HepG2 (cell line): ENCODE data around the gene HMCN2. TPM values are rescaled to one million over a fixed set of nuclear protein-coding genes. Genes with fewer than 3 reads are reported as not detected.

Experiments used
- ATAC-seq: fragments of 200-7000 bp; cut with Tn5 transposase; 3 replicates; pipeline ENCODE4 v1.9.1; 2020; ENCODE audit warnings: mild to moderate bottlenecking, moderate library complexity
- BruUV-seq: library from RNA; stranded (reverse); fragments of 400-500 nt; replicated peaks from 2 replicates; lab custom pipeline; 2021; lab: Mats Ljungman, UMichigan
- CTCF ChIA-PET: fragments of 300-600 bp; formaldehyde crosslinking; extraction: SDS; loops from one replicate; lab custom pipeline; 2021; ENCODE audit warnings: low total read pairs, inconsistent platforms, low intra/inter-chr PET ratio; lab: Yijun Ruan, JAX
- POLR2A ChIA-PET: fragments of 350-600 bp; sonication (Branson Sonifier 250); formaldehyde crosslinking; loops from one replicate; lab custom pipeline; 2020; ENCODE audit warnings: antibody characterized with exemption, inconsistent platforms; lab: Yijun Ruan, JAX
- DNase-seq: peaks from one replicate; pipeline ENCODE4 v3.0.0-alpha.2; 2015; ENCODE audit warnings: low spot score
- FAIRE-seq: peaks from 3 replicates; lab custom pipeline; 2011; peaks lifted over from hg19 to GRCh38; lab: Jason Lieb, UNC
- H2AFZ ChIP-seq: one replicate; pipeline ENCODE4 v1.6.1; 2011; ENCODE audit warnings: low read length, inconsistent platforms
- H3K27ac ChIP-seq: fragments of 300-600 bp; 3 replicates; pipeline ENCODE4 v1.8.0; 2011; ENCODE audit warnings: mixed run types, mild to moderate bottlenecking, mixed read lengths, low read length, inconsistent platforms; ENCODE audit not compliant: insufficient read depth; ENCODE audit errors: extremely low read length
- H3K27me3 ChIP-seq, 2 experiments: fragments of 200-600 bp in 1 of 2; 2 replicates in 1 of 2; 3 replicates in 1 of 2; pipeline versions ENCODE4 v1.6.0 to v1.8.0; 2011; ENCODE audit warnings: low read length in 2 of 2, mild to moderate bottlenecking in 2 of 2, moderate library complexity in 2 of 2, inconsistent platforms in 1 of 2; ENCODE audit not compliant: insufficient read depth in 2 of 2, control insufficient read depth in 1 of 2
- H3K36me3 ChIP-seq, 2 experiments: fragments of 200-600 bp in 1 of 2; replicated peaks in 1 of 2; 2 replicates in 1 of 2; 3 replicates in 1 of 2; pipeline versions ENCODE4 v1.5.1 to v1.8.0; 2011; ENCODE audit warnings: low read length in 2 of 2, inconsistent platforms in 1 of 2; ENCODE audit not compliant: insufficient read depth in 2 of 2, control insufficient read depth in 1 of 2
- H3K4me1 ChIP-seq: 2 replicates; pipeline ENCODE4 v1.5.1; 2012; ENCODE audit warnings: low read length, inconsistent platforms; ENCODE audit not compliant: insufficient read depth
- H3K4me2 ChIP-seq: 2 replicates; pipeline ENCODE4 v1.6.0; 2011; ENCODE audit warnings: low read depth, low read length, inconsistent platforms
- H3K4me3 ChIP-seq, 3 experiments: fragments of 200-600 bp in 1 of 3; sonication (generic), shearing (Covaris generic) in 1 of 3; replicated peaks in 1 of 3; 2 replicates each; pipeline ENCODE4 v1.5.1; 2011 to 2016; ENCODE audit warnings: low read length in 3 of 3, inconsistent platforms in 2 of 3, low read depth in 2 of 3, mild to moderate bottlenecking in 2 of 3, control low read depth in 1 of 3, mixed read lengths in 1 of 3; ENCODE audit not compliant: insufficient read depth in 1 of 3
- H3K79me2 ChIP-seq: one replicate; pipeline ENCODE4 v1.6.1; 2011; ENCODE audit warnings: low read length, inconsistent platforms; ENCODE audit not compliant: insufficient read depth
- H3K9ac ChIP-seq: 2 replicates; pipeline ENCODE4 v1.6.0; 2011; ENCODE audit warnings: mild to moderate bottlenecking, low read depth, low read length, inconsistent platforms; ENCODE audit not compliant: insufficient read depth
- H3K9me3 ChIP-seq: 2 replicates; pipeline ENCODE4 v1.5.1; 2012; ENCODE audit warnings: mild to moderate bottlenecking, low read length
- H4K20me1 ChIP-seq: 2 replicates; pipeline ENCODE4 v1.6.0; 2011; ENCODE audit warnings: inconsistent platforms, mild to moderate bottlenecking, low read length, moderate library complexity; ENCODE audit not compliant: insufficient read depth
- CTCF ChIP-seq: sonication (generic); formaldehyde crosslinking; IDR thresholded peaks from 2 replicates; pipeline ENCODE4 v1.5.0; 2020; ENCODE audit warnings: mild to moderate bottlenecking, missing genetic modification reagents, moderate library complexity
- HNF1B ChIP-seq: sonication (generic); formaldehyde crosslinking; IDR thresholded peaks from 2 replicates; pipeline ENCODE4 v1.5.1; 2020; ENCODE audit warnings: mild to moderate bottlenecking, moderate library complexity, missing genetic modification reagents
- HOXA9 ChIP-seq: sonication (generic); formaldehyde crosslinking; IDR thresholded peaks from 2 replicates; pipeline ENCODE4 v1.8.1; 2022; ENCODE audit warnings: missing genetic modification reagents, mild to moderate bottlenecking, moderate library complexity, borderline replicate concordance
- MED1 ChIP-seq: sonication (generic); formaldehyde crosslinking; IDR thresholded peaks from 2 replicates; pipeline ENCODE4 v1.4.0; 2020; ENCODE audit warnings: missing genetic modification reagents
- NFIC ChIP-seq: IDR thresholded peaks from 2 replicates; pipeline ENCODE4 v1.6.1; 2012; ENCODE audit warnings: mild to moderate bottlenecking, low read length, inconsistent platforms
- NR2F2 ChIP-seq: IDR thresholded peaks from 2 replicates; pipeline ENCODE4 v1.6.1; 2012; ENCODE audit warnings: low read depth, inconsistent platforms, borderline replicate concordance
- TCF7L2 ChIP-seq: IDR thresholded peaks from 2 replicates; pipeline ENCODE4 v1.6.1; 2011; ENCODE audit warnings: mild to moderate bottlenecking, low read depth, low read length, moderate library complexity
- ZBED4 ChIP-seq: sonication (generic); formaldehyde crosslinking; IDR thresholded peaks from 2 replicates; pipeline ENCODE4 v1.4.0; 2020; ENCODE audit warnings: missing genetic modification reagents, borderline replicate concordance
- ZBTB26 ChIP-seq: IDR thresholded peaks from 2 replicates; pipeline ENCODE4 v1.6.1; 2016; ENCODE audit warnings: missing compliant biosample characterization, missing genetic modification reagents, borderline replicate concordance
- ZMYM2 ChIP-seq: sonication (generic); formaldehyde crosslinking; IDR thresholded peaks from 2 replicates; pipeline ENCODE4 v1.8.0; 2022; ENCODE audit warnings: mild to moderate bottlenecking, missing genetic modification reagents
- WGBS: methylation state at CpG from one replicate; pipeline ENCODE4 v1.1.6; 2017; ENCODE audit warnings: low lambda C conversion rate; 5-methylcytosine and 5-hydroxymethylcytosine counted together
- in situ Hi-C: cut with HindIII; loops from 2 replicates; pipeline ENCODE4 v1.10.0; 2017; ENCODE audit warnings: low pct_unique_long_range_greater_than_20kb; ENCODE audit not compliant: extremely low pct_ligation_motif_present
- intact Hi-C: fragments of 100-400 bp; cut with micrococcal nuclease; formaldehyde crosslinking; loops from one replicate; pipeline ENCODE4 v1.10.0; 2022; ENCODE audit not compliant: unreplicated experiment
- polyA plus RNA-seq, 8 experiments: library from polyadenylated mRNA; depleted of rRNA in 3 of 8; stranded (reverse) in 7 of 8; unstranded in 1 of 8; fragments of >200 nt; fragmentation: Illumina TruSeq in 4 of 8; extraction: Trizol in 4 of 8; gene quantifications; 2 replicates each; pipeline versions ENCODE4 v1.2.1 to v1.2.3, GENCODE V29; 2011 to 2016; ENCODE audit warnings: low read depth in 4 of 8, missing spikeins in 1 of 8, mixed read lengths in 1 of 8; ENCODE audit not compliant: insufficient read depth in 1 of 8
- total RNA-seq, 5 experiments: library from RNA; depleted of rRNA; stranded (reverse); fragments of >200 nt; fragmentation: Illumina TruSeq; extraction: Trizol; gene quantifications; 2 replicates each; pipeline ENCODE4 v1.2.3, GENCODE V29; 2016; ENCODE audit warnings: low read depth in 1 of 5

The HMCN2 gene
- total and polyA plus RNA-seq, 2 of the 13 experiments (the other 11 are each of a cell fraction or from before 2014, with no cell fraction given), result 0.09 TPM; not detected in 1

DNA sequence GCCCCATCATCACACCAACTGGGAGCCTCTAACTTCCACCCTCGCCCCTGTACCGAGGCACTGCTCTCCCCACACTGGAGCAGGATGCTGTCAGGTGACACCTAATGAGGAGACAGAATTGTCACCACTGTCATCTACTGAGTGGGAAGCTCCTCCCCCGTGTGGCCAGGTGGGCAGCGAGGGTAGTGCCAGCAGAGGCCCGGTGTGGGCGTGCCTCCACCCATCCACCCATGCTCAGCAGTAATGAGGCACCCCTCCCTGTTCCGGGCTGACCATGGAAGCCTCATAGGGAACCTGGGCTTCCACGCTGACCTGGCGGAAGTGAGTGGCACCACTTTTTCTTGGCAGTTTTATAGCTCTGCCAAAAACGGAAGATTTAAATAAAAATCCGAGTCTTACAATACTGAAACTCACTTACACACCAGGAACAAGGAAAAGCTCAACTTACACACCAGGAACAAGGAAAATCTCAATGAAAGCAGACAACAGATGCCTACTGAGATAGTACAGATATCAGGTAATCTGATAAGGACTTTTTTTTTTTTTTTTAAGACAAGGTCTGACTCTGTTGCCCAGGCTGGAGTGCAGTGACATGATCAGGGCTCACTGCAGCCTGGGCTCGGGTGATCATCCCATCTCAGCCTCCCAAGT is 148.6 kb downstream of the HMCN2 start (continued):
- TF ChIP-seq MED1, result no peak
- TF ChIP-seq NFIC, result no peak
- TF ChIP-seq CTCF, result no peak
- TF ChIP-seq NR2F2, result no peak
- TF ChIP-seq ZMYM2 (CRISPR knock-in tag), result no peak

GRCh38 chr9:130414910-130415746 is 149.6 kb downstream of the HMCN2 start:
- 38% methylated on average over 9 of the region's 11 CpGs for WGBS
- intact Hi-C loops (no loop called here), in situ Hi-C loops (no loop called here)
- Histone ChIP-seq H3K4me3 (no peak overlapping the region), H3K9ac (no peak overlapping the region), H3K36me3 (no peaks in the 10 kb centered on the region), H3K27ac (no peak overlapping the region), H2AFZ (no peak overlapping the region), H4K20me1 (no peaks in the 10 kb centered on the region), H3K4me2 (no peak overlapping the region), H3K27me3 (peaks cover 4 to 13% of the 10 kb centered on the region in 2 experiments; a peak in 4 of 5 replicates), H3K4me1 (no peaks in the 10 kb centered on the region), H3K9me3 (no peaks in the 10 kb centered on the region), H3K79me2 (no peaks in the 10 kb centered on the region)
- no peak for ATAC-seq
- FAIRE-seq, result no peak
- ChIA-PET CTCF (no interaction called here), POLR2A (no interaction called here)
- no TSS peak for BruUV-seq
- DNase-seq, result no peak
- no peak for TF ChIP-seq ZBED4 (CRISPR knock-in tag)
- no peak for TF ChIP-seq HNF1B (CRISPR knock-in tag)
- TF ChIP-seq HOXA9 (CRISPR knock-in tag), result no peak
- no peak for TF ChIP-seq TCF7L2
- no peak for TF ChIP-seq ZBTB26 (CRISPR knock-in tag)
